ENCODE data around the gene MAN2A1. TPM values are rescaled to one million over a fixed set of nuclear protein-coding genes. Genes with fewer than 3 reads are reported as not detected.

MAN2A1 gene
- polyA plus RNA-seq, 1 donor (not counting 4 experiments of a cell fraction or from before 2014, with no cell fraction given) = 63.8 TPM

- no peak for FAIRE-seq
- Histone ChIP-seq H3K79me2 (ENCODE audit: control insufficient read depth, insufficient read depth, low read length) (no peaks in the 10 kb centered on the region), H2AFZ (ENCODE audit: control insufficient read depth, low read length) (no peak overlapping the region), H3K27me3 (ENCODE audit: control insufficient read depth, extremely low read depth, insufficient read depth, low read length) (no peaks in the 10 kb centered on the region), H3K4me2 (ENCODE audit: control insufficient read depth, extremely low read depth, insufficient read depth, low read depth, low read length) (no peak overlapping the region), H4K20me1 (ENCODE audit: control insufficient read depth, extremely low read depth, insufficient read depth, low read length) (no peaks in the 10 kb centered on the region), H3K27ac (ENCODE audit: control insufficient read depth, insufficient read depth, low read length) (no peak overlapping the region), H3K9ac (ENCODE audit: control insufficient read depth, extremely low read depth, insufficient read depth, low read length) (no peak overlapping the region), H3K9me3 (ENCODE audit: control insufficient read depth, low read depth, low read length) (no peaks in the 10 kb centered on the region), H3K36me3 (ENCODE audit: control insufficient read depth in 2 of 2, extremely low read depth in 1 of 2, insufficient read depth in 2 of 2, low read length in 2 of 2) (no peaks in the 10 kb centered on the region), H3K4me3 (ENCODE audit: control insufficient read depth in 2 of 3, extremely low read depth in 1 of 3, insufficient read depth in 2 of 3, low read depth in 1 of 3, low read length in 3 of 3) (no peak overlapping the region), H3K4me1 (ENCODE audit: control insufficient read depth, extremely low read depth, insufficient read depth, low read length) (peaks cover 9% of the 10 kb centered on the region), H3K9me1 (ENCODE audit: control insufficient read depth, extremely low read depth, insufficient read depth, low read length) (no peaks in the 10 kb centered on the region)
- dilution Hi-C loops (cut with MboI; ENCODE audit: extremely low pct_ligation_motif_present, low sequenced_read_pairs) = no loop called here
- DNase-seq (ENCODE audit: low read depth, low spot score) = no peak
- TF ChIP-seq CTCF (optimal IDR thresholded peaks at IDR 0.05 in 1 of 3, IDR thresholded peaks at IDR 0.05 in 1 of 3, conservative IDR thresholded peaks at IDR 0.05 in 1 of 3; ENCODE audit: extremely low read depth in 1 of 3, insufficient read depth in 2 of 3, low read length in 3 of 3) (no peak), EZH2 (IDR thresholded peaks at IDR 0.05; ENCODE audit: low read length) (no peak)
Measured at GRCh38 chr5:109876030-109876725, 186.5 kb downstream of the MAN2A1 start.

GRCh38 chr5:109876941-109877669, 187.4 kb downstream of the MAN2A1 start:
- H2AFZ ChIP-seq (ENCODE audit: control insufficient read depth, low read length) = no peak overlapping the region

More at GRCh38 chr5:109876941-109877669, 187.4 kb downstream of the MAN2A1 start:
- Histone ChIP-seq H3K27me3 (ENCODE audit: control insufficient read depth, extremely low read depth, insufficient read depth, low read length) (no peaks in the 10 kb centered on the region), H3K27ac (ENCODE audit: control insufficient read depth, insufficient read depth, low read length) (no peak overlapping the region), H3K9me3 (ENCODE audit: control insufficient read depth, low read depth, low read length) (no peaks in the 10 kb centered on the region), H3K4me1 (ENCODE audit: control insufficient read depth, extremely low read depth, insufficient read depth, low read length) (peaks cover 9% of the 10 kb centered on the region), H3K9me1 (ENCODE audit: control insufficient read depth, extremely low read depth, insufficient read depth, low read length) (no peaks in the 10 kb centered on the region), H4K20me1 (ENCODE audit: control insufficient read depth, extremely low read depth, insufficient read depth, low read length) (no peaks in the 10 kb centered on the region), H3K4me2 (ENCODE audit: control insufficient read depth, extremely low read depth, insufficient read depth, low read depth, low read length) (no peak overlapping the region), H3K36me3 (ENCODE audit: control insufficient read depth in 2 of 2, extremely low read depth in 1 of 2, insufficient read depth in 2 of 2, low read length in 2 of 2) (no peaks in the 10 kb centered on the region), H3K4me3 (ENCODE audit: control insufficient read depth in 2 of 3, extremely low read depth in 1 of 3, insufficient read depth in 2 of 3, low read depth in 1 of 3, low read length in 3 of 3) (no peak overlapping the region), H3K9ac (ENCODE audit: control insufficient read depth, extremely low read depth, insufficient read depth, low read length) (no peak overlapping the region), H3K79me2 (ENCODE audit: control insufficient read depth, insufficient read depth, low read length) (no peaks in the 10 kb centered on the region)
- no peak for DNase-seq (ENCODE audit: low read depth, low spot score)
- dilution Hi-C loops (cut with MboI; ENCODE audit: extremely low pct_ligation_motif_present, low sequenced_read_pairs) = no loop called here
- peak; percentile 46 for FAIRE-seq
- TF ChIP-seq EZH2 (IDR thresholded peaks at IDR 0.05; ENCODE audit: low read length) = no peak
- TF ChIP-seq CTCF (optimal IDR thresholded peaks at IDR 0.05 in 1 of 3, IDR thresholded peaks at IDR 0.05 in 1 of 3, conservative IDR thresholded peaks at IDR 0.05 in 1 of 3; ENCODE audit: extremely low read depth in 1 of 3, insufficient read depth in 2 of 3, low read length in 3 of 3) = no peak

All from keratinocyte (primary cell).